HL-60 (cell line): ENCODE results near the gene KIAA0825.

Experiments
- DNase-seq, 2 experiments: peaks; one replicate each; pipeline ENCODE4 v3.0.0-alpha.2; 2010 to 2020; ENCODE audit warnings: low read depth in 1 of 2, low spot score in 1 of 2
- H3K27ac ChIP-seq: fragments of 250-450 bp; sonication (Bioruptor Pico); replicated peaks from 2 replicates; pipeline ENCODE4 v1.5.1; 2020; ENCODE audit warnings: mild to moderate bottlenecking, moderate library complexity
- H3K27me3 ChIP-seq: fragments of 250-450 bp; sonication (Bioruptor Pico); 2 replicates; pipeline ENCODE4 v1.5.1; 2021; ENCODE audit warnings: mild to moderate bottlenecking, moderate library complexity; ENCODE audit not compliant: insufficient read depth, poor library complexity, severe bottlenecking
- H3K4me3 ChIP-seq: replicated peaks from 2 replicates; pipeline ENCODE4 v1.5.1; 2011; ENCODE audit warnings: mild to moderate bottlenecking, control low read depth, low read length; ENCODE audit not compliant: insufficient read depth
- GABPA ChIP-seq: IDR thresholded peaks from 2 replicates; pipeline ENCODE4 v1.6.1; 2012; ENCODE audit warnings: low read depth
- POLR2AphosphoS5 ChIP-seq: IDR thresholded peaks from 2 replicates; pipeline ENCODE4 v1.6.1; 2012; ENCODE audit warnings: low read depth
- SPI1 ChIP-seq: IDR thresholded peaks from 2 replicates; pipeline ENCODE4 v1.6.1; 2012; ENCODE audit warnings: low read depth, mild to moderate bottlenecking, borderline replicate concordance
- TF ChIP-seq, protein P1 (sequence below): IDR thresholded peaks from 2 replicates; pipeline ENCODE4 v1.6.1; 2012; ENCODE audit warnings: low read depth; ENCODE audit not compliant: insufficient replicate concordance
- TF ChIP-seq, protein P2 (sequence below): IDR thresholded peaks from one replicate; pipeline ENCODE4 v1.5.1; 2011; ENCODE audit warnings: low read length, control low read depth, inconsistent platforms; ENCODE audit not compliant: insufficient read depth

Gene KIAA0825

GRCh38 chr5:94263068-94263467 lies 355.3 kb downstream of the KIAA0825 start:
- TF ChIP-seq GABPA (no peak), SPI1 (no peak), POLR2AphosphoS5 (no peak)
- TF ChIP-seq, protein P1, sequence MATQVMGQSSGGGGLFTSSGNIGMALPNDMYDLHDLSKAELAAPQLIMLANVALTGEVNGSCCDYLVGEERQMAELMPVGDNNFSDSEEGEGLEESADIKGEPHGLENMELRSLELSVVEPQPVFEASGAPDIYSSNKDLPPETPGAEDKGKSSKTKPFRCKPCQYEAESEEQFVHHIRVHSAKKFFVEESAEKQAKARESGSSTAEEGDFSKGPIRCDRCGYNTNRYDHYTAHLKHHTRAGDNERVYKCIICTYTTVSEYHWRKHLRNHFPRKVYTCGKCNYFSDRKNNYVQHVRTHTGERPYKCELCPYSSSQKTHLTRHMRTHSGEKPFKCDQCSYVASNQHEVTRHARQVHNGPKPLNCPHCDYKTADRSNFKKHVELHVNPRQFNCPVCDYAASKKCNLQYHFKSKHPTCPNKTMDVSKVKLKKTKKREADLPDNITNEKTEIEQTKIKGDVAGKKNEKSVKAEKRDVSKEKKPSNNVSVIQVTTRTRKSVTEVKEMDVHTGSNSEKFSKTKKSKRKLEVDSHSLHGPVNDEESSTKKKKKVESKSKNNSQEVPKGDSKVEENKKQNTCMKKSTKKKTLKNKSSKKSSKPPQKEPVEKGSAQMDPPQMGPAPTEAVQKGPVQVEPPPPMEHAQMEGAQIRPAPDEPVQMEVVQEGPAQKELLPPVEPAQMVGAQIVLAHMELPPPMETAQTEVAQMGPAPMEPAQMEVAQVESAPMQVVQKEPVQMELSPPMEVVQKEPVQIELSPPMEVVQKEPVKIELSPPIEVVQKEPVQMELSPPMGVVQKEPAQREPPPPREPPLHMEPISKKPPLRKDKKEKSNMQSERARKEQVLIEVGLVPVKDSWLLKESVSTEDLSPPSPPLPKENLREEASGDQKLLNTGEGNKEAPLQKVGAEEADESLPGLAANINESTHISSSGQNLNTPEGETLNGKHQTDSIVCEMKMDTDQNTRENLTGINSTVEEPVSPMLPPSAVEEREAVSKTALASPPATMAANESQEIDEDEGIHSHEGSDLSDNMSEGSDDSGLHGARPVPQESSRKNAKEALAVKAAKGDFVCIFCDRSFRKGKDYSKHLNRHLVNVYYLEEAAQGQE: no peak
- TF ChIP-seq, protein P2, sequence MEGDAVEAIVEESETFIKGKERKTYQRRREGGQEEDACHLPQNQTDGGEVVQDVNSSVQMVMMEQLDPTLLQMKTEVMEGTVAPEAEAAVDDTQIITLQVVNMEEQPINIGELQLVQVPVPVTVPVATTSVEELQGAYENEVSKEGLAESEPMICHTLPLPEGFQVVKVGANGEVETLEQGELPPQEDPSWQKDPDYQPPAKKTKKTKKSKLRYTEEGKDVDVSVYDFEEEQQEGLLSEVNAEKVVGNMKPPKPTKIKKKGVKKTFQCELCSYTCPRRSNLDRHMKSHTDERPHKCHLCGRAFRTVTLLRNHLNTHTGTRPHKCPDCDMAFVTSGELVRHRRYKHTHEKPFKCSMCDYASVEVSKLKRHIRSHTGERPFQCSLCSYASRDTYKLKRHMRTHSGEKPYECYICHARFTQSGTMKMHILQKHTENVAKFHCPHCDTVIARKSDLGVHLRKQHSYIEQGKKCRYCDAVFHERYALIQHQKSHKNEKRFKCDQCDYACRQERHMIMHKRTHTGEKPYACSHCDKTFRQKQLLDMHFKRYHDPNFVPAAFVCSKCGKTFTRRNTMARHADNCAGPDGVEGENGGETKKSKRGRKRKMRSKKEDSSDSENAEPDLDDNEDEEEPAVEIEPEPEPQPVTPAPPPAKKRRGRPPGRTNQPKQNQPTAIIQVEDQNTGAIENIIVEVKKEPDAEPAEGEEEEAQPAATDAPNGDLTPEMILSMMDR: no peak
- DNase-seq: no peak
- H3K27ac ChIP-seq: no peak overlapping the region
- H3K27me3 ChIP-seq: no peaks in the 10 kb centered on the region
- no peak overlapping the region for H3K4me3 ChIP-seq

GRCh38 chr5:94260096-94260495 lies 358.3 kb downstream of the KIAA0825 start:
- Histone ChIP-seq H3K4me3 (no peak overlapping the region), H3K27ac (no peak overlapping the region), H3K27me3 (no peaks in the 10 kb centered on the region)
- DNase-seq: no peak
- TF ChIP-seq, protein P1: no peak
- TF ChIP-seq POLR2AphosphoS5: no peak
- TF ChIP-seq, protein P2: no peak
- no peak for TF ChIP-seq SPI1
- TF ChIP-seq GABPA: no peak

DNA sequence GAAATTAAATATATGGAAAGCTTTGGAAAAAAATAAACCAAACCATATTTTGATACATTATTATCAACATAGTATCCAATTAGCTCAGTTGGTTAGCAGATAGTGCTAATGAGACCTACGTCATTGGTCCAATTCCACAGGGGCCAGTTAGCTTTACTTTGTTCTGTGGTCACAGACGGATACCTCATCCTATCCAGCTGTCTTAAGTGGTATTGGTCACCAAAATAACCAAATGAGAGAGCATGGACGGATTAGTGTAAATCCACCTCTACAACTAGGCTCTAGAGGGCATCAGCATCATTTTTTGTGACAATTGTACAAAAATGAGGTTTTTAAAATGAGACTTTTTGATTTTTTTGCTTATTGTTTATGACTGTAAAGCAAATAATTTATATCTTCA lies 364.2 kb downstream of the KIAA0825 start:
- H3K27ac ChIP-seq: no peak overlapping the region
- H3K27me3 ChIP-seq: no peaks in the 10 kb centered on the region
- no peak for DNase-seq
- TF ChIP-seq GABPA (no peak), SPI1 (no peak), POLR2AphosphoS5 (no peak)
- TF ChIP-seq, protein P1: no peak
- TF ChIP-seq, protein P2: no peak
- H3K4me3 ChIP-seq: no peak overlapping the region
